Prostate gland (tissue), 2 donors: ENCODE measurements around the gene ASXL1. TPM values are rescaled to one million over a fixed set of nuclear protein-coding genes. Genes with fewer than 3 reads are reported as not detected.
"Not testable (repeated sequence)": the region's sequence is repeated elsewhere in the genome, so short reads cannot be mapped to it uniquely, and the experiment has no call there.

ENCODE experiments used
- DNase-seq: peaks from one replicate; pipeline ENCODE4 v3.0.0-alpha.2; 2019; ENCODE audit warnings: low spot score
- H3K27ac ChIP-seq, 2 donors: fragments of 200-600 bp; sonication (generic); 2 replicates each; pipeline ENCODE4 v1.5.1; 2017 to 2019
- H3K27me3 ChIP-seq: fragments of 200-600 bp; sonication (generic); replicated peaks from 2 replicates; pipeline ENCODE4 v1.5.1; 2019; ENCODE audit not compliant: insufficient read depth
- H3K36me3 ChIP-seq, 2 donors: fragments of 200-600 bp; sonication (generic); 1 replicate in 1 of 2; 2 replicates in 1 of 2; pipeline versions ENCODE4 v1.5.1 to v1.8.1; 2017 to 2019
- H3K4me1 ChIP-seq: fragments of 200-600 bp; sonication (generic); replicated peaks from 2 replicates; pipeline ENCODE4 v1.5.1; 2019
- H3K4me3 ChIP-seq, 2 donors: fragments of 200-600 bp; sonication (generic); 2 replicates each; pipeline ENCODE4 v1.5.1; 2017 to 2019
- H3K9me3 ChIP-seq: fragments of 200-600 bp; sonication (generic); 2 replicates; pipeline ENCODE4 v1.5.1; 2017
- POLR2A ChIP-seq: fragments of 450-650 bp; IDR thresholded peaks from one replicate; pipeline ENCODE4 v1.6.1; 2016; ENCODE audit warnings: antibody characterized with exemption, mild to moderate bottlenecking
- POLR2AphosphoS5 ChIP-seq: sonication (generic); formaldehyde crosslinking; IDR thresholded peaks from one replicate; pipeline ENCODE4 v1.6.1; 2017; ENCODE audit warnings: antibody characterized with exemption
- WGBS: methylation state at CpG from one replicate; pipeline ENCODE4 v1.1.5; 2018; 5-methylcytosine and 5-hydroxymethylcytosine counted together
- intact Hi-C: fragments of 100-400 bp; cut with DNase I; formaldehyde crosslinking; loops from one replicate; pipeline ENCODE4 v1.14.2; 2022
- total RNA-seq, 2 donors: library from RNA; depleted of rRNA; stranded (reverse); fragments of >200 nt; gene quantifications; one replicate each; pipeline ENCODE4 v1.1.0, GENCODE V29; 2016
- TF ChIP-seq, protein P1 (sequence below), 4 experiments: fragments of 200-600 bp in 2 of 4; fragments of 450-650 bp in 2 of 4; sonication (generic) in 2 of 4; IDR thresholded peaks; 1 replicate in 3 of 4; 2 replicates in 1 of 4; pipeline ENCODE4 v1.5.1; 2016 to 2019; ENCODE audit warnings: antibody characterized with exemption in 4 of 4, mild to moderate bottlenecking in 2 of 4, moderate library complexity in 2 of 4

Gene ASXL1
- total RNA-seq, 2 donors from 2014 or later = 30.4 to 106 TPM

DNA sequence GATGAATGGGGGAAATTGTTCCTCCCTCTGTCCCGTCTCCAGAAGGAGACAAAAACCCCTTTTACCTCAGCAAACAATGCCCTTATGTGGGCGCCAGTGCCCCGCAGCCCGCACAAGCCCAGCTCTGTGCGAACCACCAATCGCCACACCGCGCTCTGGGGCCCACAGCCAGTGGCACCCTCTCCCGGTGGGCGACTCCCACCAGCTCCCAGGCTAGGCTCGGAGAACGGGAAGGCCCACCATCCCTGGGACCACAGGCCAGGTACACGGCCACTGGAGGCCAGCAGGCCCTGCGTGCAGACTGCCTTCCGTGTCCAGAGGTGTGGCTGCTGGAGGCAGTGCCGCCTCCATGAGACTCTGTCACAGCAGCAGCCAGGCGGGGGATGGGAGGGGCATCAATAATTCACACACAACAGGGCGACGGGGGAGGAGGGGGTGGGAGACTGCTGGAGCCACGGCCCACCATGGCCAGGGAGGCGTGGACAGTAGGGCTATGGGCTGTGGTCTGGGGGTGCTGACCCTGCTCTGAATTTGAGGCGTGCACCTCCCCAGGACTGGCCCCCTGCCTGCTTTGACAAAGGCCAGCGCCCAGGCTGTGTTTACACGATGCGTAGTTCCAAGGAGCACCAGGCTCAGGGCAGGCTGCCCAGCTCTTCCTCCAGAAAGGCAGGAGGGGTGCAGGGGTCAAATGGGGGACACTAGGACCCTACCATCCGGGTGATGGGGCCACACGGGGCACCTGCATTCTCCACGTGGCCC is 105.7 kb downstream of the ASXL1 start:
- H3K36me3 ChIP-seq = no peaks in the 10 kb centered on the region
- peak overlapping the region; percentile 53 to 75 for H3K27ac ChIP-seq
- H3K9me3 ChIP-seq = no peaks in the 10 kb centered on the region
- TF ChIP-seq POLR2AphosphoS5 = no peak
- TF ChIP-seq, protein P1, sequence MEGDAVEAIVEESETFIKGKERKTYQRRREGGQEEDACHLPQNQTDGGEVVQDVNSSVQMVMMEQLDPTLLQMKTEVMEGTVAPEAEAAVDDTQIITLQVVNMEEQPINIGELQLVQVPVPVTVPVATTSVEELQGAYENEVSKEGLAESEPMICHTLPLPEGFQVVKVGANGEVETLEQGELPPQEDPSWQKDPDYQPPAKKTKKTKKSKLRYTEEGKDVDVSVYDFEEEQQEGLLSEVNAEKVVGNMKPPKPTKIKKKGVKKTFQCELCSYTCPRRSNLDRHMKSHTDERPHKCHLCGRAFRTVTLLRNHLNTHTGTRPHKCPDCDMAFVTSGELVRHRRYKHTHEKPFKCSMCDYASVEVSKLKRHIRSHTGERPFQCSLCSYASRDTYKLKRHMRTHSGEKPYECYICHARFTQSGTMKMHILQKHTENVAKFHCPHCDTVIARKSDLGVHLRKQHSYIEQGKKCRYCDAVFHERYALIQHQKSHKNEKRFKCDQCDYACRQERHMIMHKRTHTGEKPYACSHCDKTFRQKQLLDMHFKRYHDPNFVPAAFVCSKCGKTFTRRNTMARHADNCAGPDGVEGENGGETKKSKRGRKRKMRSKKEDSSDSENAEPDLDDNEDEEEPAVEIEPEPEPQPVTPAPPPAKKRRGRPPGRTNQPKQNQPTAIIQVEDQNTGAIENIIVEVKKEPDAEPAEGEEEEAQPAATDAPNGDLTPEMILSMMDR (IDR thresholded peaks at IDR 0.05) = peak in 3 of 4 experiments; percentile 6 to 32 (median 7)
- intact Hi-C loops = no loop called here
- H3K4me1 ChIP-seq = peaks cover 18% of the 10 kb centered on the region
- DNase-seq = peak; percentile 62
- no peak overlapping the region for H3K4me3 ChIP-seq
- WGBS = 27% methylated on average over 26 of the region's 28 CpGs
- H3K27me3 ChIP-seq = no peaks in the 10 kb centered on the region

DNA sequence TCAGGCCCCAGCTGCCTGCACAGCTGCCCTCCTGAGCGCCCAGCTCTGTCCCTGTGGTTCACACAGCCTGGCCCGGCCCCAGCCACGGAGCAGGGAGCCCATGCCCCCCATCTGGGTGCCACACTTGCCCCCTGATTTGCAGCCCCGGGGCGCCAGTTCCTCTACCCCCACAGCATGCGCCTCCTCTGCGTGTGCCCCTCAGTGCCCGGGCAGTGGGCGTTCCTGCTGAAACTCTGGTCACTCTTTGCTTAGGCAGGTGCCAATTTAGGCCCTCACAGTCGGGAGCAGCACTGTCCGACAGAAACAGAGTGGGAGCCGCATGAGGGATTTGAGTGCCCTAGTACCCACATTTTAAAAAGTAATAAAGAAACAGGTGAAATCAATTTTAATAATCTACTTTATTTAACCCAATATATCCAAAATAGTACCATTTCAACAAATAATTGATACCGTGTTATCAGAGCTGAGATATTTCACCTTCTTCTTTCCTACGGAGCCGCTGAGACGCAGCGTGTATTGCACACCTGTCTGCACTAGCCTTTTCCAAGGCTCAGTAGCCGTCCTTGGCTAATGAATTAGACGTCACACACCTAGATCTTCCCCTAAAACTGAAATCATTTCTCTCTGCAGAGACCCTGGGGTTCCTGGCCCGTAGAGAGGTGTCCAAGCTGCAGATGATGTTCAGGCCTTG is 106.4 kb downstream of the ASXL1 start:
- H3K36me3 ChIP-seq = no peaks in the 10 kb centered on the region
- intact Hi-C loops = no loop called here
- no peaks in the 10 kb centered on the region for H3K9me3 ChIP-seq
- peaks cover 18% of the 10 kb centered on the region for H3K4me1 ChIP-seq
- no peaks in the 10 kb centered on the region for H3K27me3 ChIP-seq
- TF ChIP-seq POLR2A (no peak), POLR2AphosphoS5 (no peak)
- TF ChIP-seq, protein P1 (IDR thresholded peaks at IDR 0.05) = no peak
- DNase-seq = no peak
- peak overlapping the region; percentile 53 to 75 for H3K27ac ChIP-seq
- 67% methylated on average over 20 of the region's 20 CpGs for WGBS
- no peak overlapping the region for H3K4me3 ChIP-seq

DNA sequence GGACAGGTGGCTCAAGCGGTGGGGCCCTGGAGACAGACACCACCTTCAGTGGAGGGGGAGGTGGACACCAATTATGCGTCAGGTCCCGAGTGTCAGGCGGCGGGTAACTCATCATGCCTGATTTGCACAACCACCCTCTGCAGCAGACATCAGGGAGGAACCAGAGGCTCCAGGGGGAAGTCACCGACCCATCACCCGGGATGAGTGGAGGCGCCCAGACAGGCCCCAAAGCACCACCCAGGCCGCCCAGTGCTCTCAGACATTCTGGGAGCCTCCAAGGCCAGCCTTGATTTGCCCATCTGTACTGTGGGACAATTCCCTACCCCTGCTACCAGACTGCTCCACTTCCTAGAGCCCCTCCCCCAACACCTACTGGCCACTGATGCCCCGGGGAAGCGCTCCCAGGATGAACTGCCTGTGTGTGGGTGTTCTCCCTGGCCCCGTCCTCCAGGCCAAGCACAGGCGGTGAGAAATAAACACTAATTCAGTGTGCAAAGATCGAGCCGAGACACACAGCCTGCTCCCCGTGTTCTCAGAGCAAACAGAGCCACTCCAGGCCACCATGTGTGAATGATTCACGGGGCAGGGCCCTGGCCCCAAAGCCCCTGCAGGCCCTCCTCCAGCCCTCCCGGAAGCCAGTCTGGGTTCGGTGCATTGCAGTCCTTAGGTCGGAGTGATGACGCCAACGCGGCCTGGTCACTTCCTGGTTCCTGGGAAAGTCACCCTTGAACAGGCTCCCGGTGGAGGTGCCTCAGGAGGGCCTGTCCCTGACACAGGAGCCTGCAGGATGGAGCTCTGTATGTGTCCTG is 107.2 kb downstream of the ASXL1 start:
- DNase-seq = no peak
- Histone ChIP-seq H3K4me3 (no peak overlapping the region), H3K4me1 (peaks cover 18% of the 10 kb centered on the region)

DNA sequence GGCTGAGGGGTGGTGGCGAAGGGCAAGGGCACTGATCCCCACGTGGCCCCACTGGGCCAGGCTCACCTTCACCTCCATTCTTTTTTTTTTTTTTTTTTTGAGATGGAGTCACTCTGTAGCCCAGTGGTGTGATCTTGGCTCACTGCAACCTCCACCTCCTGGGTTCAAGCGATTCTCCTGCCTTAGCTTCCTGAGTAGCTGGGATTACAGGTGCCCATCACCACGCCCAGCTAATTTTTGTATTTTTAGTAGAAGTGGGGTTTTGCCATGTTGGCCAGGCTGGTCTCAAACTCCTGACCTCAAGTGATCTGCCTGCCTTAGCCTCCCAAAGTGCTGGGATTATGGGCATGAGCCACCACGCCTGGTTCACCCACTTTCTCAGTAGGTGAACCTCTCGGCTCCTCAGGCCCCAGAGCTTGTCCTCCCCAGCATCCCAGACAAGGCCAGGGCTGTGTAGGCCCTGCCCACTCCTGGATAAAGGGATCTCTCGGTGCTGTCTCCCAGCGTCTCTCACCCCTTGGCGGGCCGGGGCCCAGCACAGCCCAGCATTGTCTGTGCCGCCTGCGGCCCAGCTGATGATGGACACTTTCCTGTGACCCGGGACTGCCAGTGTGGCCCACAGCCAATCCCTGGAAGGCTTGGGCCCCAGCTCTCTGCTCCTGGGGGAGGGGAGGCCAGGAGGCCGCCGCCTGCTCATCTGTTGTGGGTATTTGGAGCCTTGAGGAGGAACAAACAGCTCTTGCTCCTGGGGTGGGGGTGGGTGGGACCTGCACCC is 108.0 kb downstream of the ASXL1 start:
- Histone ChIP-seq H3K4me1 (peaks cover 18% of the 10 kb centered on the region), H3K27ac (peak overlapping the region; percentile 66 to 75)
- H3K4me3 ChIP-seq, DNase-seq, H3K9me3 ChIP-seq, intact Hi-C loops, H3K27me3 ChIP-seq, H3K36me3 ChIP-seq: not testable (repeated sequence)
- 68% methylated on average over 15 of the region's 15 CpGs for WGBS

More for the DNA sequence above, 107.2 kb downstream of the ASXL1 start:
- peak overlapping the region; percentile 66 to 75 for H3K27ac ChIP-seq
- no peaks in the 10 kb centered on the region for H3K9me3 ChIP-seq
- 59% methylated on average over 24 of the region's 24 CpGs for WGBS
- no peaks in the 10 kb centered on the region for H3K27me3 ChIP-seq
- TF ChIP-seq POLR2AphosphoS5 (peak; percentile 7), POLR2A (no peak)
- intact Hi-C loops = no loop called here
- no peaks in the 10 kb centered on the region for H3K36me3 ChIP-seq

DNA sequence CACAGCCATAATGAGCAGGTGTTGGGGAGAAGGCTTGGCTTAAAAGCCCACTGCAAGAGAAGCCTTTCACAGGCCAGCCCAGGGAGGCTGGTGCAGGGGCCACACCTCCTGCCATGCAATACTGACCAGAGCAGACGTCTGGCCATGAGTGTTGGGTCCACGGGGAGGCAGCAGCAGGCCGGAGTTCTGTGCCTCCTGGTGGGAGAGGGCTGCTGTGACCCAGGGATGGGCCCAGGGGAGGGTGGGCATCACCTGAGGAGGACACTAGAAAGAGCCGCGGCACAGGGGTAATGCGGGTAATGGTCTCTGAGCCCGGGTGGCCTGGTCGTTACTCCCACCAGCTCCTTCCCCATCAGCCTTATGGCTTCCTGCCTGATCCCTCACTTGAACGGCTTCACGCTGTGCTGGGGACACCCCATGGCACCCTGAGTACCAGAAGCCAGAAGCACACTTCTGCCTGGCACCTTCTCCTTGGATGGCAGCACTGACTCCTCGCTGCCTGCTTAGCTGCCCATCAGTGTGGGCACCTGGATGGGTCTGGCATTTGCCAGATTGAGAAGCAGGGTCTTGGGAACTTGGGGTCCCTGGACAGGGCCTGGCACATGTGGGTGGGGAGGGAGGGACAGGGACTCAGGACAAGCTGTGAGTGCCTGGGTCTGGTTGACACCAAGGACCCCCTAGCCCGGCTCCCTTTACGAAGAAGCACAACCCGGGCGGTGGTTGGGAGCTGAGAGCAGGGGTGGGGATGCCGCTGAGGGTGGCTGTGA is 108.8 kb downstream of the ASXL1 start:
- H3K27me3 ChIP-seq = no peaks in the 10 kb centered on the region
- intact Hi-C loops = no loop called here
- H3K27ac ChIP-seq = peak overlapping the region; percentile 66 to 75
- no peaks in the 10 kb centered on the region for H3K9me3 ChIP-seq
- TF ChIP-seq POLR2AphosphoS5 (no peak), POLR2A (no peak)
- H3K36me3 ChIP-seq = no peaks in the 10 kb centered on the region
- H3K4me1 ChIP-seq = peaks cover 18% of the 10 kb centered on the region
- H3K4me3 ChIP-seq = no peak overlapping the region
- no peak for DNase-seq
- WGBS = 78% methylated on average over 15 of the region's 16 CpGs
